Glutamatergic neuron (in vitro differentiated cells): Measurements from ENCODE around the gene CA5B. TPM values are rescaled to one million over a fixed set of nuclear protein-coding genes. Genes with fewer than 3 reads are reported as not detected.
"Not testable (repeated sequence)": the region's sequence is repeated elsewhere in the genome, so short reads cannot be mapped to it uniquely, and the experiment has no call there.

Experiments used
- DNase-seq: peaks from one replicate; pipeline ENCODE4 v3.0.0; 2022
- H3K27ac Mint-ChIP-seq: one replicate; pipeline ENCODE4 v1.8.0; 2020; ENCODE audit warnings: mild to moderate bottlenecking, mixed read lengths, inconsistent platforms; ENCODE audit not compliant: unreplicated experiment
- H3K27me3 Mint-ChIP-seq: one replicate; pipeline ENCODE4 v1.8.0; 2020; ENCODE audit warnings: mild to moderate bottlenecking, moderate library complexity, mixed read lengths, inconsistent platforms; ENCODE audit not compliant: unreplicated experiment
- H3K36me3 Mint-ChIP-seq: one replicate; pipeline ENCODE4 v1.8.0; 2020; ENCODE audit warnings: mild to moderate bottlenecking, mixed read lengths, inconsistent platforms; ENCODE audit not compliant: unreplicated experiment
- H3K4me1 Mint-ChIP-seq: one replicate; pipeline ENCODE4 v1.8.0; 2020; ENCODE audit warnings: mild to moderate bottlenecking, low read depth, mixed read lengths, inconsistent platforms; ENCODE audit not compliant: unreplicated experiment
- H3K4me3 Mint-ChIP-seq: one replicate; pipeline ENCODE4 v1.8.0; 2020; ENCODE audit warnings: mild to moderate bottlenecking, mixed read lengths, inconsistent platforms; ENCODE audit not compliant: unreplicated experiment
- H3K9me3 Mint-ChIP-seq: one replicate; pipeline ENCODE4 v1.8.0; 2020; ENCODE audit warnings: mild to moderate bottlenecking, moderate library complexity, mixed read lengths, inconsistent platforms; ENCODE audit not compliant: unreplicated experiment
- CTCF ChIP-seq: fragments of 200-600 bp; sonication (generic); IDR thresholded peaks from one replicate; pipeline ENCODE4 v1.5.0; 2021; ENCODE audit not compliant: partially characterized antibody, unreplicated experiment
- long read RNA-seq: library from polyadenylated mRNA; unstranded; transcript quantifications from one replicate; pipeline ENCODE4 v2.0.0, GENCODE V29; 2020; ENCODE audit not compliant: unreplicated experiment
- total RNA-seq: library from RNA; stranded (reverse); fragmentation: NEBNext Ultra II Directional; extraction: Animal tissue kit (Norgen Biotek cat#: 25700); gene quantifications from one replicate; pipeline ENCODE4 v1.2.1, GENCODE V29; 2021; ENCODE audit not compliant: unreplicated experiment

Gene CA5B
- 4.1 TPM for total RNA-seq
- long read RNA-seq, partial matches to known transcripts, result 0 of 1 reads
- long read RNA-seq, other reads (novel, unspliced or antisense), result 1 of 1 reads

GRCh38 chrX:15737959-15738902, at the start of gene CA5B:
CA5B (plus strand) TSS chrX:15738270; CDS start chrX:15750024, 11,754 bp downstream.
- Mint-ChIP-seq H3K27ac (no peak within 1 kb of the TSS), H3K9me3 (no peaks in the 10 kb centered on the region), H3K4me1 (no peaks in the 10 kb centered on the region), H3K27me3 (no peaks in the 10 kb centered on the region), H3K4me3 (peak within 1 kb of the TSS; percentile 78), H3K36me3 (no peaks in the 10 kb centered on the region)
- peak; percentile 87 for DNase-seq
- no peak for TF ChIP-seq CTCF

DNA sequence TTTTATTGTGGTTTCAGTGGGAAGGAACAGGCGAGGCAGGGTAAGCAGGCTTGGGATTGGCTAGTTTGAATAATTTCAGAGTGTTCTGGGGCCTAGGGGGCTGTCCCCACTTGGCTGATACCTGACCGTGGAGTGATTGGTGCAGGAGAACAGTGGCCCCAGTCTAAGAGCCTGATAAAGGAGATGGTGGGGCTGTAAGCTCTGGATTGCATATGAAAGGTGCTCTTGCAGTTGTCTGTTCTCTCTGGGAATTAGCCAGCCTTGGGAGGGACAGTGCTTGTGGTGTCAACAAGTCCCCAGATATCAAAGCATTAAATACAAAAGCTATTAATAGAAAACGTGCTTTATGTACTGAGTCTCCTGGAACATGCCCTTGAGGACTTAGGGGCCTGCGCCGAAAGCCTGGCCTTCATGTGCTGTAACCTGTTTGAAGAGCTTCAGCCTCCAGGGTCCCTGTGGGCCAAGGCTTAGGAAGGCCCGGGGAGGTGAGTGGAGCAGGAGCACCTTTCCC, 43.1 kb upstream of the CA5B start:
- peaks cover 5% of the 10 kb centered on the region for H3K36me3 Mint-ChIP-seq
- peaks cover 3% of the 10 kb centered on the region for H3K9me3 Mint-ChIP-seq
- H3K4me1 Mint-ChIP-seq, result peaks cover 3% of the 10 kb centered on the region
- no peaks in the 10 kb centered on the region for H3K27me3 Mint-ChIP-seq
- no peak for TF ChIP-seq CTCF
- DNase-seq, result no peak
- no peak overlapping the region for H3K27ac Mint-ChIP-seq
- H3K4me3 Mint-ChIP-seq, result no peak overlapping the region

GRCh38 chrX:15696516-15696915, 41.6 kb upstream of the CA5B start:
- H3K4me3 Mint-ChIP-seq, result no peak overlapping the region

GRCh38 chrX:15702488-15703371, 35.3 kb upstream of the CA5B start:
- DNase-seq, result no peak
- TF ChIP-seq CTCF, result no peak
- no peaks in the 10 kb centered on the region for H3K9me3 Mint-ChIP-seq
- no peaks in the 10 kb centered on the region for H3K36me3 Mint-ChIP-seq
- no peaks in the 10 kb centered on the region for H3K4me1 Mint-ChIP-seq
- no peak overlapping the region for H3K4me3 Mint-ChIP-seq
- no peaks in the 10 kb centered on the region for H3K27me3 Mint-ChIP-seq
- no peak overlapping the region for H3K27ac Mint-ChIP-seq

More at GRCh38 chrX:15696516-15696915, 41.6 kb upstream of the CA5B start:
- TF ChIP-seq CTCF, result no peak
- Mint-ChIP-seq H3K4me1 (peaks cover 3% of the 10 kb centered on the region), H3K9me3 (no peaks in the 10 kb centered on the region), H3K27ac (no peak overlapping the region), H3K36me3 (no peaks in the 10 kb centered on the region), H3K27me3 (no peaks in the 10 kb centered on the region)
- DNase-seq, result no peak

- H3K4me1 Mint-ChIP-seq, H3K9me3 Mint-ChIP-seq, H3K4me3 Mint-ChIP-seq, DNase-seq, H3K27me3 Mint-ChIP-seq, H3K27ac Mint-ChIP-seq, H3K36me3 Mint-ChIP-seq: not testable (repeated sequence)
These were observed 34.3 kb upstream of the CA5B start for GRCh38 chrX:15703809-15704208.

- not testable (repeated sequence) for H3K4me1 Mint-ChIP-seq, H3K27me3 Mint-ChIP-seq, H3K4me3 Mint-ChIP-seq, H3K27ac Mint-ChIP-seq, H3K36me3 Mint-ChIP-seq, H3K9me3 Mint-ChIP-seq, DNase-seq
These were observed 33.8 kb upstream of the CA5B start for GRCh38 chrX:15704273-15704672.
